ENCODE results near the gene COP1.

The COP1 gene

DNA sequence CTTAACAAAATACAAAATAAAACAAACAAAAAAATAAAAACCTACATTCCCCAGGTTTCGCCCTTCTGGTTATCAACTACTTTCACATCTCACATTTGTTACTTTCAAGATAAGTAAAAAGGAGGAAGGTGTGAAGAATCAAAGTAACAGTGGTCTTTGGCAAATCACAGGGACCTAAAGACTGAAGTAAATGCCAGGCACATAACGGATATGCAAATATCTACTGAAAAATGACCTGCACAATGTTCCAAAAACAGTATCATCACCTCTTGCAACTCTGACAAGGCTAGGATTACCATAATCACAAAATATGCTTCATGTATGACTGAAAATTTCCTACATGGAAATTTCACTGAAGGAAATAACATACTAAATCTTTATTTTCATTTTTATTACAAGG, 29.3 kb downstream of the COP1 start:
- Histone ChIP-seq H3K9me3 (ENCODE audit: severe bottlenecking) (no peaks in the 10 kb centered on the region), H3K27me3 (ENCODE audit: insufficient read depth, low read depth, severe bottlenecking) (no peaks in the 10 kb centered on the region), H3K4me3 (ENCODE audit: low read depth, low read length) (no peak overlapping the region), H3K27ac (no peak overlapping the region), H3K36me3 (peaks cover 16% of the 10 kb centered on the region)
- no peak for DNase-seq
- TF ChIP-seq, protein P1, sequence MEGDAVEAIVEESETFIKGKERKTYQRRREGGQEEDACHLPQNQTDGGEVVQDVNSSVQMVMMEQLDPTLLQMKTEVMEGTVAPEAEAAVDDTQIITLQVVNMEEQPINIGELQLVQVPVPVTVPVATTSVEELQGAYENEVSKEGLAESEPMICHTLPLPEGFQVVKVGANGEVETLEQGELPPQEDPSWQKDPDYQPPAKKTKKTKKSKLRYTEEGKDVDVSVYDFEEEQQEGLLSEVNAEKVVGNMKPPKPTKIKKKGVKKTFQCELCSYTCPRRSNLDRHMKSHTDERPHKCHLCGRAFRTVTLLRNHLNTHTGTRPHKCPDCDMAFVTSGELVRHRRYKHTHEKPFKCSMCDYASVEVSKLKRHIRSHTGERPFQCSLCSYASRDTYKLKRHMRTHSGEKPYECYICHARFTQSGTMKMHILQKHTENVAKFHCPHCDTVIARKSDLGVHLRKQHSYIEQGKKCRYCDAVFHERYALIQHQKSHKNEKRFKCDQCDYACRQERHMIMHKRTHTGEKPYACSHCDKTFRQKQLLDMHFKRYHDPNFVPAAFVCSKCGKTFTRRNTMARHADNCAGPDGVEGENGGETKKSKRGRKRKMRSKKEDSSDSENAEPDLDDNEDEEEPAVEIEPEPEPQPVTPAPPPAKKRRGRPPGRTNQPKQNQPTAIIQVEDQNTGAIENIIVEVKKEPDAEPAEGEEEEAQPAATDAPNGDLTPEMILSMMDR (IDR thresholded peaks at IDR 0.05; ENCODE audit: low read depth, low read length), result no peak

DNA sequence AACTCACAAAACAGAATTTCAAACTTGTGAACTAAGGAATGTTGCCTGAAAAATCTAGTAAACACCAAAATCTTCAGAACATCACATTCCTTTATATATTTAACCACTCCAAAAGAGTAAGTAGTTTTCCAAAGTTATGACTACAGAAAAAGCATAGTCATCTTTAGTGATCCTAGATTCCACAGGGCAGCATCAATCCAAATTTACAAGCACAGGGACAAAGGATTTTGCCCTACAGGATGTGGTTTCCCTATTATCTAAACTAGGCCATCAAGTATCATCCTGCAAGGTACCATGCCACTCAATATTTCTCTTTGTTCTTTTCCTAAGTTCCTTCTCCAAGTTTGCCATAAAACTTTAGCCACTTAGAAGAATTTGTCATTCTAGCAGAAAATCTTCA, 33.0 kb downstream of the COP1 start:
- no peak for DNase-seq
- Histone ChIP-seq H3K27ac (no peak overlapping the region), H3K36me3 (peaks cover 24% of the 10 kb centered on the region), H3K4me3 (ENCODE audit: low read depth, low read length) (no peak overlapping the region), H3K9me3 (ENCODE audit: severe bottlenecking) (no peaks in the 10 kb centered on the region), H3K27me3 (ENCODE audit: insufficient read depth, low read depth, severe bottlenecking) (no peaks in the 10 kb centered on the region)
- TF ChIP-seq, protein P1 (IDR thresholded peaks at IDR 0.05; ENCODE audit: low read depth, low read length), result no peak

DNA sequence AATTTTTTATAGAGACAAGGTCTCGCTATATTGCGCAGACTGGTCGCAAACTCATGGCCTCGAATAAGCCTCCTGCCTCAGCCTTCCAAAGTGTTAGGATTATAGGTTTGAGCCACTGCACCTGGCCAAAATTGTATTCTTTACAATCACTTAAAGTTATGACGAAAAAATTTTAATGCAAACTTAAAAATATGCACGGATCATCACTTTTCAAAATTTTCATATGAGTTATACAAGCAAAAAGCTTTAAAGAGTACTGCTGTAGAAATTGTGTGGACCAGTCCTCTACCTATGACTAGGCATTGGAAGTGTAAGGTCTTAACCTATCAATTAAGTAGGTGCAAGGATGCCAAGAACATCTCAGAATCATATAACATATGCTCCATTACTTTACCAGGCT, 34.9 kb downstream of the COP1 start:
- Histone ChIP-seq H3K27ac (no peak overlapping the region), H3K4me3 (ENCODE audit: low read depth, low read length) (no peak overlapping the region), H3K36me3 (peaks cover 26% of the 10 kb centered on the region), H3K9me3 (ENCODE audit: severe bottlenecking) (no peaks in the 10 kb centered on the region), H3K27me3 (ENCODE audit: insufficient read depth, low read depth, severe bottlenecking) (no peaks in the 10 kb centered on the region)
- no peak for DNase-seq
- TF ChIP-seq, protein P1 (IDR thresholded peaks at IDR 0.05; ENCODE audit: low read depth, low read length), result no peak

DNA sequence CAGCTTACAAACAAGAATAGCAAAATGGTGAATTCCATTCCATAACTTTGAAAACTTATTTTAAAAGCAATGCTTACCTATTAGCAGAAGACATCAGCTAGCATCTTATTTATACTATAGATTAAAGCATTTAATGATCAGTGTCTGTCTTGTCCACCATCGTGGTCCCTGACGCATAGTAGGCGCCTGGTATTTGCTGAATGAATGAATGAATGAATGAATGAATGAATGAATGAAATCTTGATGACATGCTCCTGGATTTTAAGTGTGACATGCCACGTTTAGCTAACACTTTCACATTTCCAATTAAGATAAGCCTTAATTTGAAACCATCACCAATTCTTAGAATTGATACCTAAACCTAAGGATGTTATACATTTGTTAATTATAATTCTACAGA, 39.9 kb downstream of the COP1 start:
- TF ChIP-seq, protein P1 (IDR thresholded peaks at IDR 0.05; ENCODE audit: low read depth, low read length), result no peak
- DNase-seq, result no peak
- H3K27me3 ChIP-seq (ENCODE audit: insufficient read depth, low read depth, severe bottlenecking), result no peaks in the 10 kb centered on the region
- H3K9me3 ChIP-seq (ENCODE audit: severe bottlenecking), result no peaks in the 10 kb centered on the region
- no peak overlapping the region for H3K27ac ChIP-seq
- peaks cover 6% of the 10 kb centered on the region for H3K36me3 ChIP-seq
- no peak overlapping the region for H3K4me3 ChIP-seq (ENCODE audit: low read depth, low read length)

DNA sequence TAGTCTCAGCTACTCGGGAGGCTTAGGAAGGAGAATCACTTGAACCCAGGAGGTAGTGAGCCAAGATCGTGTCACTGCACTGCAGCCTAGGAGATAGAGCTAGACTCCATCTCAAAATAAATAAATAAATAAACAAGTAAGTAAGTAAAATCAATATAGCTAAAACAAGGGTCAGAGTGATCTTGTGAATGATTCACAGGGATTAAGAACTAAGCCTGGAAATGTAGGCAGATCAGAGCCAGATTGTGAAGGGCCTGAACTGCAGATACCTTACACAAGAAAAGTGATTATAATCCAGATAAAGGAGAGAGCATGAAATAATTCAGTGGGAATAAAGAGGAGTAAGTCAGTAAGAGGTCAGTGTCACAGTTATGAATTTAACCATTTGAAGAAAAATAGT, 41.5 kb downstream of the COP1 start:
- peak; percentile 19 for DNase-seq
- Histone ChIP-seq H3K36me3 (peaks cover 8% of the 10 kb centered on the region), H3K27me3 (ENCODE audit: insufficient read depth, low read depth, severe bottlenecking) (no peaks in the 10 kb centered on the region), H3K27ac (no peak overlapping the region), H3K9me3 (ENCODE audit: severe bottlenecking) (no peaks in the 10 kb centered on the region), H3K4me3 (ENCODE audit: low read depth, low read length) (no peak overlapping the region)
- TF ChIP-seq, protein P1 (IDR thresholded peaks at IDR 0.05; ENCODE audit: low read depth, low read length), result no peak

DNA sequence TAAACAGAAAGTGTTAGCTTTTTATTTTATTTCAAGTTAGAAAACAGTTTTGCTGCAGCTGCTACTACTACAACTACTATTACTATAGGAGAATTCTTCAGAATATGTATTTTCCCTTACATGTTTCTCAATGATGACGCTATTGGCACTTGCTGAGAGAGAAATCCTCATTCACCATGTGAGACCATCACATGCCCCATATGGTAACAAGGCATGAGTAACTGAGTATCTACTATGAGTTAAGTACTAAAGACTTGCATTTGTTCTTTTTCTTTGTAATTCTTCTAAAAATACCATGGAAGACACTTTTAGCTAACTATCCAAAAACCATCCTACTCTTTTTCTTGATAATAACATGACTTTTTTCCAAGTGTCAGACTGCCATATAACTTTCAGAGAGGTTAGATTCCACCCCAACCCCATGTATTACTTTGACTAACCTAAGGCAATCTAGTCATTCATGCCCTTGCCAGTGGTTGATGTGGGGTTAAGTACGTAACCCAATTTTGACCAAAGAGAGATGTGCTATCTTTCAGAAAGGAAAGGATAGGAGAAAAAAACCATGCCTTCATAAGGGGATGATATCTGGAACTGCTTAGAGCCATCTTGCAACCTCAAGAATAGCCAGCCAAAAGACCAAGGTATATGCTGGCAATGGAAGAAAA, 42.9 kb downstream of the COP1 start:
- Histone ChIP-seq H3K27ac (no peak overlapping the region), H3K4me3 (ENCODE audit: low read depth, low read length) (no peak overlapping the region), H3K36me3 (peaks cover 16% of the 10 kb centered on the region), H3K27me3 (ENCODE audit: insufficient read depth, low read depth, severe bottlenecking) (no peaks in the 10 kb centered on the region), H3K9me3 (ENCODE audit: severe bottlenecking) (no peaks in the 10 kb centered on the region)
- TF ChIP-seq, protein P1 (IDR thresholded peaks at IDR 0.05; ENCODE audit: low read depth, low read length), result no peak
- DNase-seq, result no peak
